ENCODE data around the gene CNIH1.

DNA sequence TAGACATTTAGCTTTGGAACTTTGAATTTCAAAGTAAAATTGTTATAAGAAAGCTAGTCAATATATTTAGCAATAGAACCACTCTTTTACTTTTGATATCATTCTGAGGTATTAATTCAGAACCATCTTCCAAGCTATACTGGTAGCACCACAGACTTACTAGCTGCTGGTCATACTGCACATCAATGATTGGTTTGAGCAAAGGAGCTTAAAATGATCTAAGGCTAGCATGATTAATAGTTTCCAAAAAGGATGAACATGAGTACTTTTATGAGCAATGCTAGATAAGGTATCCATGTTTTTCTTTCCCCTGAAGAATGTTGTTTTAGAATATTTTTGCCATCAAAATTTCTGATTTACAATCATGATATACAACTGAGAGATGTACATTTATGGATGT is 17.2 kb downstream of the CNIH1 start:
- TF ChIP-seq POLR2A (IDR thresholded peaks at IDR 0.05) (no peak), POLR2AphosphoS5 (IDR thresholded peaks at IDR 0.05) (no peak), EP300 (IDR thresholded peaks at IDR 0.05) (no peak)
- TF ChIP-seq, protein P1, sequence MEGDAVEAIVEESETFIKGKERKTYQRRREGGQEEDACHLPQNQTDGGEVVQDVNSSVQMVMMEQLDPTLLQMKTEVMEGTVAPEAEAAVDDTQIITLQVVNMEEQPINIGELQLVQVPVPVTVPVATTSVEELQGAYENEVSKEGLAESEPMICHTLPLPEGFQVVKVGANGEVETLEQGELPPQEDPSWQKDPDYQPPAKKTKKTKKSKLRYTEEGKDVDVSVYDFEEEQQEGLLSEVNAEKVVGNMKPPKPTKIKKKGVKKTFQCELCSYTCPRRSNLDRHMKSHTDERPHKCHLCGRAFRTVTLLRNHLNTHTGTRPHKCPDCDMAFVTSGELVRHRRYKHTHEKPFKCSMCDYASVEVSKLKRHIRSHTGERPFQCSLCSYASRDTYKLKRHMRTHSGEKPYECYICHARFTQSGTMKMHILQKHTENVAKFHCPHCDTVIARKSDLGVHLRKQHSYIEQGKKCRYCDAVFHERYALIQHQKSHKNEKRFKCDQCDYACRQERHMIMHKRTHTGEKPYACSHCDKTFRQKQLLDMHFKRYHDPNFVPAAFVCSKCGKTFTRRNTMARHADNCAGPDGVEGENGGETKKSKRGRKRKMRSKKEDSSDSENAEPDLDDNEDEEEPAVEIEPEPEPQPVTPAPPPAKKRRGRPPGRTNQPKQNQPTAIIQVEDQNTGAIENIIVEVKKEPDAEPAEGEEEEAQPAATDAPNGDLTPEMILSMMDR (IDR thresholded peaks at IDR 0.05), result no peak

Measured in suprapubic skin (tissue), 4 donors.